NCI-H345 (cell line): ENCODE measurements around the gene STK11.

Experiments
- DNase-seq: peaks from one replicate; lab custom pipeline; 2025; lab: John Stamatoyannopoulos, UW

STK11 gene

DNA sequence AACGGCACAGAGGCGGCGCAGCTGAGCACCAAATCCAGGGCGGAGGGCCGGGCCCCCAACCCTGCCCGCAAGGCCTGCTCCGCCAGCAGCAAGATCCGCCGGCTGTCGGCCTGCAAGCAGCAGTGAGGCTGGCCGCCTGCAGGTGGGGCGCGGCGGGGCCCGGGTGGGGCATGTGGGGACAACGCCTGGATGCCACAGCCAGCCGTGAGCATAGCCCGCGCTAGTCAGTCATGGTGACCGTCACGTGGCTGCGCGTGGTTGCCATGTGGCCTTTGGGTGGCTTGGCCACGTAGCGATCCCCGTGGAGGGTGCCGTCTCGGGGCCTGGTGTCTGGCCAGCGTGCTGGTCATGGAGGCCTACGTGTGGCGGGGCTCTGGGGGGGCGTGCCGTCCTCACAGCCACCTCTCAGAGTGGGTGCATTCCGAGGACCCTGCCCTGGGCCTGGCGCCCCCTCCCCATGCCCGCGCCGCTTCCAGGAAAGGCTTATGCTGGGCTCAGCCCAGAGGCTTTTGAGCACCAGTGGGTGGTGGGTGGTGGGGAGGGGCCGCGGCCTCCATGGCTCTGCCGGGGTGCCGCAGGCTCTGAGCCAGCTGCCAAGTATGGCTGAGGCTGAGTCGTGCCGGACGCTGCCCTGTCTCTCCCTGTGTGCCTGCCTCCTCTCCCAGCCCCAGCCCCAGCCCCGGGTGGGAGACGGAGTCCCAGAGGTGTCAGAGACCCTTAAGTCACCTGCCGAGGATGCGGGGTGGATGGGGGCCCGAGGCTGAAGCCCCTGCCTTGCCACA lies 21.1 kb downstream of the STK11 start:
- no peak for DNase-seq

- no peak for DNase-seq
Observed at GRCh38 chr19:1227304-1228054, 21.9 kb downstream of the STK11 start.

DNA sequence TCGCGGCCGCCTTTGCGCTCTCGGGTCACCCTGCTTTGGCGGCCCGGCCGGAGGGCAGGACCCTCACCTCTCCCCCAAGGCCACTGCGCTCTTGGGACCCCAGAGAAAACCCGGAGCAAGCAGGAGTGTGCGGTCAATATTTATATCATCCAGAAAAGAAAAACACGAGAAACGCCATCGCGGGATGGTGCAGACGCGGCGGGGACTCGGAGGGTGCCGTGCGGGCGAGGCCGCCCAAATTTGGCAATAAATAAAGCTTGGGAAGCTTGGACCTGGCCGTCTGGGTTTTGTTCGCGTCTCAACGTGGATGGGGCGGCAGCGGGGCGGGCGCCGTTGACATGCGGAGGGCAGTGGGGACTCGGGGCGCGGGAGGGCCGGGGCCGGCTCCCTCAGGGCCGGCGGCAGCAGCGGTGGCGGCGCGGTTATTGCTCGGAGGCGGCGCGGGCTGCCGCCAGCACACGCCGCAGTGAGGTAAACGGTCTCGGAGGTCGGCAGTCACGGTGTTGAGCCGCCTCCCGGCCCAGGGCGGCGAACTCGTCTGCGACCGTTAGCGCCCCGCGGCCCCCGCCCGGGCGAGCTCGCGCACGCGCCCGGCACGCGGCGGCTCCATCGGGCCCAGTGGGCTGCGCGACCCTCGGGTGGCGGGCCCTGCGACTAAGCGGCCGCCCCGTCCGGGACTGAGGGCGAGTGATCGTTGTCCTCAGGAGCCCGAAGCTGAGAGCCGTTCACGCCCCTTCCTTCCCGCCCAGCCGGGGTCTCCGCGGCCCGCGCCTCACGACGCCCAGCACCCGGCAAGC lies 22.8 kb downstream of the STK11 start:
- DNase-seq: no peak

GRCh38 chr19:1229056-1229923 lies 23.7 kb downstream of the STK11 start:
- no peak for DNase-seq

DNA sequence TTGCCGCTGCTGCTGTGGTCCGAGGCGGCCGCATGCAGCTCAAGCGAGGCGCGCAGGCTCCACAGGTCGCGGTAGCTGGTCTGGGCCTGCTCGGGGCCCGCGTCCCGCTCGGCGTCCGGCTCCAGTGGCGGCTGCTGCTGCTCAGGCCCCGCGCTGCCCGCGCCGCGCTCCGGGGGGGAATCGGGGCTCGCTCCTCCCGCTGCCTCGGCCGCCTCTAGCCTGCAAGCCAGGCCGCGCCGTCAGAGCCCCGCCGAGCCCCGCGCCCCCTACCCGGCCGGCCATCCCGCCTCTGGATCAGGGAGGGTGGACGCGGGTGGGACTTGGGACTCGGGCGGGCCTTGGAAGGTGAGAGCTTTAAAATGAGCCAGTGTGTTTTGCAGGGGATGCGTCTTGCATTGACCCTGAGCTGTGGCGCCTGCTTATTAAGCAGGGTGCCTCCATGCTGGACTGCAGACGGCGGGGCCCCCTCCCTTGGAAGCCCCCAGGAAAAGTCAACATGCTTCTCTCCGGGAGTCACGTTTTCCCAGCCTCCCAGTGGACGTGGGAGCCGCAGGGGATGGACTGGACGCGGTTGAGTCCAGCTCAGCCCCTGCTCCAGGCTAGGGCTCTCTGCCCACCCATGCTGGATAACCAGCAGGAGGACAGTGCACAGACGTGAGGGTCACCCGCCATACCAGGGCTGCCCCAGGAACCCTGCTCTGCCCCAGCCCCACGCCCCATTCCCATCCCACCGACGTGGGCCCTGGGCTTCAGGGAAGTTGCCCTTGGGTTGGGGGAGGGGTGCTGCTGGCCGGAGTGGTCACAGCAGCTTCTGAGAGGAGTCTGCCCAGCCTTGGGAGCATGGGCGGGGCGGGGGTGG lies 24.6 kb downstream of the STK11 start:
- no peak for DNase-seq

- no peak for DNase-seq
Observed at GRCh38 chr19:1230783-1231489, 25.4 kb downstream of the STK11 start.

DNA sequence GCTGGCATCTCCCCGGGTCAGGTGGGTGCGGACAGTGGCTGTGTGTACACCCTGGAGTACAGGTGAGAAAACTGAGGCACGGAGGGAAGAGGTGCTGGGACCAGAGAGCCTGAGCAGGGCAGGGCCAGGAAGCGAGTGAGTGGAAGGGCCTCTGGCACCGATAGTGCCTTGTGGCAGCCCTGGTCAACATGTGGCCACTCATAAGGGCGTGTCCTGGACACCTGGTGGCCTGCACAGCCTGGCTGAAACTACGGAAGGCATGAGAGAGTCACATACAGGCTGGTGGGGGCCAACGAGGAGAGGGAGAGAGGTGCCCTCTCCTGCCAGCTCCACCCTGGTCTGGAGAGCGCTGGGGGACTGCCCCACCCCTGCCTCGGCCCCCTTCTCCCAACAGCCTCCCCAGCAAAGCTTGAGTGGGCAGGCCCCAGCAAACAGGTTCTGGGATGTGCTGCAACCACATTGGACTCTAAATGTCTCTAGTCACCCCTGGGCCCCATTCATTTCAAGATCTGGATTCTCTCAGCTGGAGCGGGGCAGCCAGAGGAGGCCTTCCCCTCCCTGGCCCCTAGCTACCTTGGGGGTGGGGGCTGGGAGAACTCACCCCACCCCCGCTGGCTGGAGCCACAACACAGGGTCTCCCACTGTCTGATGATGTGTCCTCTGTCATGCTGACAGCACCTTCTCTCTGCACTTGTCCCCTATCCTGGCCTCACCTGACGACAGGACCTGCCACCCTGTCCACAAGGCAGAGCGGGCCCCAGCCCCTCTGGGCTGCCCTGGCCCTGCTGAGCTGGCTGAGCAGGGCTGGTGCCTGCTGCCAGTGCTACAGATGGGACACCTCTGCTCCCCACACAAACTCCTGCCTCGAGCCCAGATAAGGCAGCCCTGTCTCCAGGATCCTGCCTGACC lies 26.4 kb downstream of the STK11 start:
- DNase-seq: no peak

GRCh38 chr19:1232652-1233072 lies 27.1 kb downstream of the STK11 start:
- DNase-seq: no peak

DNA sequence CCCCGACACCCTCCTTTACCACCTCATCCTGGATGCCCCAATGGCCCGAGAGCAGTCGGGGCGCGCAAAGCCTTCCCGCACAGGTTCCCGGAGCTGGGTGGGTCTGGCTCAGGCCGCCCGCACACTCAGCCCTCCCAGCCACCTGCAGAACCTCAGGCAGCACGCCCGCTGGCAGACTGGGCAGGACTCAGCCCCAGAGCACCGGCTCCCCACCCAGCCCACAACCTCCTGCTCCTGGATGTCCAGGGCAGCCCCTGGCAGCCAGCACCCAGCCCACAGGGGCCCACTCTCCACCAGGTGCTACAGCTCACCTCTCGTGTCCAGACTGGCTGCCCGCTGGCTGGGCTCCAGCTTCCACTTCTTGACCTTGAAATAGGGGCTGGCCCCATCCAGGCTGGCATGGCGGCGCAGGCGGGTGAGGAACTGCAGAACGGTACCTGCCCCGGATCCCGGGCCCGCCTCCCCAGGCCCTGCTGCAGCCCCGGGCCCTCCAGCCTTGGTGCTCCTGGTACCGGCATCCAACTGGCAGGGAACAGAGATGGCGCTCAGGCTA lies 27.6 kb downstream of the STK11 start:
- DNase-seq: no peak

- no peak for DNase-seq
Observed at GRCh38 chr19:1234051-1234954, 28.7 kb downstream of the STK11 start.

DNA sequence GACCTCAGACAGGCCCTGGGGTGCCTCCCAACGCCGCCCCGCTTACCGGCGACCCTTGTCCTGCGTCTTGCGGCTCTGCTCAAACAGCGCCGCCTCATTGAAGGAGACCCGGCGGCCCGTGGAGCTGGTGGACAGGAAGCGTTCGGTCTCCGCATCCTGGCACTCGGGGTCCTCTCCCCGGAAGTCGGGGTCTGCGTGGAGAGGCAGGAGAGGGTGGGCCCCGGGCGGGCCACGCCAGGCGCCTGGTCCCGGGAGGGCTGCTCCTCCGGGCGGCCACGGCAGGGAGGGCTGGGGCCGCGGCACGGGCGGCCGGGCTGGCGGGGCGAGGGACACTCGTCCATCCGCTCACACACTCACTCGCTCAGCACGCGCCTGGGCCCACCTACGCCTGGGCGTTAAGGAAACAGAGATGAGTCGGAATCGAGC lies 29.4 kb downstream of the STK11 start:
- DNase-seq: no peak

GRCh38 chr19:1235625-1236538 lies 30.3 kb downstream of the STK11 start:
- DNase-seq: no peak

DNA sequence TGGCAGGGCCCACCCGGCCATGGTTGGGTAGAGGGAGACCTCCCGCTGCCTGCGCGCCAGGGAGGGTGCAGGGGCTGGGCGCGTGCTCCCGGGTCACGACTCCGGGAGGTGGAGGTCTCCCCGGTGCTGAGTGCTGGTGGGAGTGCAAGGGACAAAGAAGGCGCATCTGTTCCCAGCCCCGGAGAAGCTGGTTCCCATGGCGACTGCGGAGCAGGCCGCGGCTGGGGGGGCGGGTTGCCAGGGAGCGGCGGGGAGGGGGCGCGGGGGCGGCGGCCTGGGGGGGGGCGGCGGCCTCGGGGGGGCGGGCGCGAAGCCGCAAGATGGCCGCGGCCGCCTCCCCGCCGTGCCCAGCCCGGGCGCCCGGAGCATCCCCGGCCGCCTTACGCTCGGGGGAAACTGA lies 31.0 kb downstream of the STK11 start:
- DNase-seq: peak; percentile 29

DNA sequence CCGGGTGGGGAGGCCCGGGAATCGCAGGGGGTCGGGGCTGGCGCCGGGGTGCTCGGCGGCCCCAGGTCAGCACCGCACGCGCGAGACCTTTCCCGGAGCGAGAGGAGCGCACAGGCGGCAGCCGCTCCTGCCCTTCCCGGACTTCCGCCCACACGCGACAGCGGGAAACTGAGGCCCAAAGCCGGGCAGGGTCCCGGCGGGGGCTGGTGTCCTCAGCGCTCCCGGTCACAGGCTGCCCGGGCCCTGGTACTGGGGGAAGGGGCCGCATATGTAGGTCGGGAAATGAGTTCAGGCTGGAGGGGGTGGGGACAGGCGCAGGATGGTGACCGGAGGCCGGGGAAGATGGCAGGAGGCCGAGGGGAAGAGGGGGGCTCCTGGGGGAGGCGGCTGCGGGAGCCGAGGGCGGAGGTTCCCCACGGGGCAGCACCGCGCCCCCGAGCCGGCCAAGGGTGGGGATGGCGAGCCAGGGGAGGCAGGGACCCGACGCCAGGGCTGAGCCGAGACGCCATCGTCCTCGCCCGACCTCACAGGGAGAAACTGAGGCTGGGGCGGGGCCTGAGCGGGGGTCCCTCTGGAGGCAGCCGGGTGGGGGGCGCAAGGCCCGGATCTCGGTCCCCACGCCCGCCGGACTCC lies 31.6 kb downstream of the STK11 start:
- DNase-seq: no peak

DNA sequence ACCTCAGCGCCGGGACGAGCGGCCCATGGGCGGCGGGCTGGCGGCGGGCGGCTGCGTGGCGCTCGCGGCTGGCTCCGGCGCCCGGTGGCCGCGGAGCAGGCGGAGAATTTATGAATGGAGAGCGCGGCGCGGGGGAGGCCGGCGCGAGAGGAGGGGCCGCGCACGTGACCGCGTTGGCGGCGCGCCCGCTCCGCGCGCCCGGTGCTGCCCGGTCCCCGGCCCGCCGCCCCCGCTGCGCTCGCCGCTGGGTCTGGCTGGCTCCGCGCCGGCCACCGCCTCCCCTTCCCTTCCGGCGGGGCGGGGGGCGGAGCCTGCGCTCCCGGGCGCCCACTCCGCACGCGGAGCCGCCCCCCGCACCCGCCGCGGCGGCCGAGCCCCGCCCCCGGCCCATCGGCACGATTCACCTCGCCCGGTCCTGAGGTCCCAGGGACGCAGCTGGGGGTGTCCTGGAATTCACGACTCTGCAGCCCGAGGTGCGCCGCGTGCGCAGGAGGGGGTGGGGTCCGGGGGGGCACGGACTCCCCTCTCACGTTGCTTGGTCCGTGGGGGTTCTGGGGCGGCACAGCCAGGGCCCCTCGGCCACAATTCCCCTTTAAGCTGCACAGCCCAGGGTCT lies 32.3 kb downstream of the STK11 start, which contains the start of gene CBARP:
CBARP (minus strand) TSS at position 252 of the 615 bp plus-strand sequence. CDS start 1,905 bp downstream, outside the sequence.
- DNase-seq: peak; percentile 66
